Omental fat pad (tissue), 4 donors: ENCODE results near the gene FGFR2. TPM values are rescaled to one million over a fixed set of nuclear protein-coding genes. Genes with fewer than 3 reads are reported as not detected.

Experiments used
- ATAC-seq: fragments of 150-250 bp; one replicate; pipeline ENCODE4 v1.9.1; 2016; ENCODE audit warnings: mild to moderate bottlenecking, moderate library complexity; ENCODE audit not compliant: low FRiP score
- DNase-seq: peaks from one replicate; pipeline ENCODE4 v3.0.0-alpha.2; 2019; ENCODE audit warnings: low spot score
- total RNA-seq, 4 donors: library from RNA; depleted of rRNA; stranded (reverse); fragments of >200 nt; gene quantifications; one replicate each; pipeline ENCODE4 v1.1.0, GENCODE V29; 2016
- TF ChIP-seq, protein P1 (sequence below), 3 donors: fragments of 450-650 bp; IDR thresholded peaks; one replicate each; pipeline ENCODE4 v1.5.1; 2016 to 2017; ENCODE audit warnings: antibody characterized with exemption in 3 of 3, mild to moderate bottlenecking in 3 of 3, moderate library complexity in 2 of 3

The FGFR2 gene
- total RNA-seq, 4 donors from 2014 or later: 2.0 to 8.4 (median 2.4) TPM

DNA sequence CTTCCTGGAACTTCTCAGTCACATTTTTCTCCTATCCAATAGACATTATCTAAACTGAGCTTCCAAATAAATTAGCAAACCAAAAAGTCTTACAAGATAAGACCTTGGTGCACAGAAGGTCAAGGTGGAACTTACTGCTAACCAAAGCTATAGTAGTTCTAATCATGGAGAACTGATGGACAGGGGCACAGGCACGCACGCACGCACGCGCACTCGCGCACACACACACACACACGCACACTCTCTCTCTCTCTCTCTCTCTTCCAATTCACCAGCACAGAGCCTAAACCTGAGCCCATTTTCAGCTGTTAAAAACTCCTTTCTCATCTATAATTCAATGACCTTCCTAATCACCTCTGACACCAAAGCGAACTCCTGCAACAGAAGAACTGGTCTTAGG, 7.5 kb downstream of the FGFR2 start:
- ATAC-seq (no peak), DNase-seq (no peak)
- TF ChIP-seq, protein P1, sequence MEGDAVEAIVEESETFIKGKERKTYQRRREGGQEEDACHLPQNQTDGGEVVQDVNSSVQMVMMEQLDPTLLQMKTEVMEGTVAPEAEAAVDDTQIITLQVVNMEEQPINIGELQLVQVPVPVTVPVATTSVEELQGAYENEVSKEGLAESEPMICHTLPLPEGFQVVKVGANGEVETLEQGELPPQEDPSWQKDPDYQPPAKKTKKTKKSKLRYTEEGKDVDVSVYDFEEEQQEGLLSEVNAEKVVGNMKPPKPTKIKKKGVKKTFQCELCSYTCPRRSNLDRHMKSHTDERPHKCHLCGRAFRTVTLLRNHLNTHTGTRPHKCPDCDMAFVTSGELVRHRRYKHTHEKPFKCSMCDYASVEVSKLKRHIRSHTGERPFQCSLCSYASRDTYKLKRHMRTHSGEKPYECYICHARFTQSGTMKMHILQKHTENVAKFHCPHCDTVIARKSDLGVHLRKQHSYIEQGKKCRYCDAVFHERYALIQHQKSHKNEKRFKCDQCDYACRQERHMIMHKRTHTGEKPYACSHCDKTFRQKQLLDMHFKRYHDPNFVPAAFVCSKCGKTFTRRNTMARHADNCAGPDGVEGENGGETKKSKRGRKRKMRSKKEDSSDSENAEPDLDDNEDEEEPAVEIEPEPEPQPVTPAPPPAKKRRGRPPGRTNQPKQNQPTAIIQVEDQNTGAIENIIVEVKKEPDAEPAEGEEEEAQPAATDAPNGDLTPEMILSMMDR (IDR thresholded peaks at IDR 0.05): no peak

DNA sequence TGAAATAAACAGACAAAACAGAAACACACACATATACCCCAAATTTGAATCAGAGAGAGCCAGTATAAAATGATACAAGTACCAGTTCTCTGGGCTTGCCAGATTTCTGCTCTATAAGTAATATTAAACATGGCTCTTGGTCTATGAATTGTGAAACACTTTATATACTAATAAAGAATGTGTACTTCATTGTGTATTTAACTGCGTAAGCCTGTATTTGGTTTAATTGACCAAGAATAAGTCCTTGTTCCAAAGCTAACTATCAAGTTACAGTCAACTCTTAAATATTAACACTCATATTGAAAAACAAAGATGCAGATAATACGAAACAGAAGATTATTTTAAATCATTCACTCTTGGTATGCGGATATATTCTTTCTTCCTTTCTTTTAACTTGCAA, 8.7 kb downstream of the FGFR2 start:
- TF ChIP-seq, protein P1 (IDR thresholded peaks at IDR 0.05): no peak
- ATAC-seq: no peak
- no peak for DNase-seq

DNA sequence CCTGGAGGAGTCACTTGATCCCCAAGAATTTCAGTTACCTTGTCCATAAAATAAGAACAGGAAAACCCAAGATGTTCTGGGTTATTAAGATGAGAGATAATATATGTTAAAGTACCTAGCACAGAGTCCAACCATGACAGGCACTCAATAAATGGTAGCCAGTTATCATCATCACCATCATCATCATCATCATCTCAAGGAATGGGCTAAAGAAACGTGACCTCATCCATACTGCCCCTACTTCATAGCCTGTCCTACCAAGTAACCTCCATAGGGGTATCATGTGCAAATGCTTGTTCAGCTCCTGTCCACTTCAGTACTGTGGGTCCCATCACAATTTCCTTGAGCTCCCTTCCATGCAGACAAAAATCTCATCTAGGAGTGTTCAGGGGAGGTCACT, 14.4 kb downstream of the FGFR2 start:
- no peak for DNase-seq
- ATAC-seq: no peak
- TF ChIP-seq, protein P1 (IDR thresholded peaks at IDR 0.05): no peak

DNA sequence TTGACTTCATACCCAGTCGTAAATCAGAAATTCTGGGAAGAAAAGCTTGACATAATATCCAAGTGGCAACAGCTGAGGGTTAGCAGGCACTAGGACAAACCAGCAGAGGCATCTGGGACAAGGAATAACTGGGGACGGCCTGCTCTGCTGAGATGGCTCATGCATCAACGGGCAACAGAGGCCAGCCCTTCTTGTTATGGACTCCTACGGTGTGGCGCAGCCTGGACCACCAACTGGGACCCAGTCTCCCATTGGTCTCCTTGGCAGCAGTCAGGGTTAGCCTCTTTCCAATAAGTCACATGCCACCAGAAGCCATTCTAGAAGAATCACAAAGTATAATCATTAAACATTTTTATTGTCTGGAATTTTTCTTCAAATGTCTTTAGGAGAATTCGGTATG, 15.0 kb downstream of the FGFR2 start:
- TF ChIP-seq, protein P1 (IDR thresholded peaks at IDR 0.05): no peak
- DNase-seq (no peak), ATAC-seq (no peak)

DNA sequence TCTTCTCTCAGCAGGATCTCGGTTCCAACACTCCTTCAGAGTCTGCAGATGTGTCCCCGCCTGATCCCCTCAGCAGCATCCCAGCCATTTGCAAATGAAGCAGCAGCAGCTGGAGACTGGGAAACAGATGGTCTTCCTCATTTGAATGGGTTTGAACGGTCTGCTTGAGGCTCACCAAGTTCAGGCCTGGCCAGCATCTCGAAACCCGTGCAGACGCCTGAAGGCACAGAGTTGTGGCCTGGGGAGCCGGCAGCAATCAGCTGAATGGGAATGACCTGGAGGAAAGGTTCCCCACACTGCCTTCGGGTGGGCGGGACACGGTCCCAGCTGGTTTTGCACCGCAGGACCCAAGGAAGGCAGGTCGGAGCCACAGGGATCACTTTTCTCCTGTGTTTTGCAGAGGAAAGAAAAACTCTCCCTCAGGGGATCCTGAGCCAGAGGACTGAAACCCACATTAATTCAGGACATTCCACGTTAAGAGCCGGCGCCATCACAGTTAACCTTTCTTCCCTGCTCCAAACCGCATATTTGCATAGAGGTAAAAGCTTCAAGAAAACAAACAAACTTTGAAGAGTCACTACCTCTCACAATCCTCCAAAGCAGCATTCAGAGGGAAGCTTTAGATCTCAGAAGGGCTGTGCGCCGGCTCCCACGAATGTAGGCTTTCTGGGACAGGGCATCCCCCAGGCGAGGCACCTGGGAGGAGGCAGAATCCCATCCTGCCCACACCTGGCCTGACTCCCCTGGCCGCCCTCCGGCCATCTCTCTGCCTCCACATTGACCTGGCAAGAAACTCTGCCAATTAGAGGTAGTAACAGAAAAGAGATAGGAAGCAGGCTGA, 17.7 kb downstream of the FGFR2 start:
- ATAC-seq: no peak
- TF ChIP-seq, protein P1 (IDR thresholded peaks at IDR 0.05): no peak

DNA sequence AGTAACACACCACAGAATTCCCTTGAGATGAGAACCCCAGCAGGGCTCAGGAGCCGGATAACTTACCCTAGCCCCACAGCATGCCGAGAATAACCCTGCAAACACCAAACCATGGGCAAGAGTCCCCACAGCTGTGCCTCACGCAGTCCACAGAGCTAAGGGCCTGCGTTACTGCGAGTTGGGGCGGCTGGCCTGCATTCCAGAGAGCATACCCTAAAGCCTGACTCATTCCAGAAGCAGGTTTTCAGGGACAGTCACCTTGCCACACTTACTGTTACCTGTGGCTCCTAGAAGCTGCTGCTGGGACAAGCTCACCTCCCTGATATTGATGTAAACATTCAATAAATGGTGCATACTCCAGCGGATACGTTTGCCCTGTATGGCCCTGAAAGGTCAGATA, 18.6 kb downstream of the FGFR2 start:
- DNase-seq (no peak), ATAC-seq (no peak)
- TF ChIP-seq, protein P1 (IDR thresholded peaks at IDR 0.05): no peak

More for the DNA sequence above, 17.7 kb downstream of the FGFR2 start:
- no peak for DNase-seq

DNA sequence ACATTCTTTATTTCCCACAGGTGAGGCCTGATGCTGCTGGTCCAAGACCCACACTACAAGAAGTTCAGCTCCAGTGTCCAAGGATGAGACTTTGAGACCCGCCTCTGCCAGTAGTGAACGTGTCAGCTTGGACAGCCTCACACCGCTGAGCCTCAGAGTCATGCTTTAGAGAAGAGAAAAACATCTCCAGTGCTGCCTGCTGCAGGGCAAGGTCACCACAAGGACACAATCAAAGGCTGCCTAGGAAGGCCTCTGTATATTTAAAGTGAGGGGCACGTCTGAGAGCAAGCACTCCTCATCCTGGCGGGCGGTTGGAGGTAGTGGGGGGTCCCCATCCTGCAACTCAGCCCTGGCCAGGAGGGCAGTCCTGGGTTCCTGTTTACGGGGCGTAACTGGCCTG, 19.3 kb downstream of the FGFR2 start:
- DNase-seq: no peak
- TF ChIP-seq, protein P1 (IDR thresholded peaks at IDR 0.05): no peak
- ATAC-seq: no peak
